GM18870 (cell line): ENCODE data around the gene SPATA32.

Source experiments
- ATAC-seq: cut with Tn5 transposase; IDR thresholded peaks from one replicate; pipeline ENCODE4 v1.9.1; 2021; ENCODE audit warnings: moderate library complexity; ENCODE audit not compliant: unreplicated experiment

SPATA32 gene

DNA sequence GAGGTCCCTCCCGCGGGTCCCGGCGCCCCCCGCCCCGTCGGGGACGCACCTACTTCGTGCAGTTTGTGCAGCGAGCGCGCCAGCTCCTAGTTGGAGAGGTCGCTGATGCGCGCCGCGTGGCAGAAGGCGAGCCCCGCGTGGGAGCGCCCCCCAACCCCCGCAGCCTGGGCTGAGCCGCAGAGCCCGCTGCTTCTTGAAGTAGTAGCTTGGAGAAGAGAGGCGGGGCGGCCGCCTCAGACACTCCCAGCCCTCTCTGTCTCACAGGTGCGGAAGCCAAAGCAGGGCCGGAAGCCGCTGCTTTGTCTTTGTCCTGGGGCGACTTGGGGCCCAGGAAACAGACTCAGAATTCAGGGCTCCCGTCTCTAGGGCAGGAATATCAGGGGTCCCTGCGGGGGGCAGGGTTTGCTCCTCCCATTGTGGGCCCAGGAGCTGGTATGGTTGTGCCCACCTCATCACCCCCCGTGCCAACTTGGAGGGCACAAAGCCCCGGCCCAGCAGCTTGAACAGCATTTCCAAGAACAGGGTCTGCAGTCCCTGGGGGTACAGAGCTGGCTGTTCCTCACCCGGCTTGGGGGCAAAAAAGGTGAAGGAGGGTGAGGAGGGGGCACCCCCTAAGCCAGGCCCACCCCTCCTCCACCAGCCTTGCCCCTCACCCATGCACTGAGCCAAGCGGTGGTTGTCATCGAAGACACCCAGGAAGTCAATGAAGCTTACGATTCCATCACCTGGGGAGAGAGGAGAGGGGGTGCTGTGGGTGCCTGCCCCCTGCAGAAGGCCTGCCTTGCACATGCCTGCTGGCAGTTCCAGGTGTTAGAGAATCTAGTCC is 13.5 kb downstream of the SPATA32 start:
- peak; percentile 24 for ATAC-seq

DNA sequence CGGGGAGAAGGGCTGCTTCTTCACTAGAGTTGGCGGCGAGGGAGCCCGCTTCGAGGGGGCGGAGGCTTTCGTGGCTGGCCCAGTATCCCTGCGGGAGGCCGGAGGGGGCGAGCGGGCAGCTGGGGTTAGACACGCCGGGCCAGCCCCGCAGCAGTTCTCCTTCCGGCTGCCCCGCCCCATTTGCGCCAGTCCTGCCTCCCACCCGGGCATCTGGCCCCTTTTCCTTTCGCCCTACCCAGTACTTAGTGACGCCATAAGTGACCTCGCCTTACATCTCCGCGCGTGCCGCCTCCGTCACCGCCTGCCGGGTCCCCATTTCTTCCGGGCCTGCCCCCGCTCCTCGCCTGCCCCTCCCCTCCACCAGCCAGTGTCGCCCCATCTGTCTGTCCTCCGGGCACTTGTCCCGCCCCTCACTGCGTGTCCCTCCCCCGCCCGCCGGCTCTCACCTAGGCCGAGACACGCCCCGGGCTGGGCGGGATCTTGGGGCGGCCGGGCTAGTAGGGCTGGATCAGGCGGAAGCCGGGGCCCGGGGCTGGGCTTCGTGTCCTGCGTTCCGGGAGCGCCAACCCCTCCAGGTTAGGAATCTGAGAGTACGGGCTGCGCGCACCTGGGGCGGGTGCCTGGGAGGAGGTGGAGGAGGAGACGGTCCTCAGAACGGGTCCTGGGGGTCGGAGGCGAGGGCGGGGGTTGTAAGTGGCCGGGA is 14.3 kb downstream of the SPATA32 start:
- peak; percentile 46 for ATAC-seq

DNA sequence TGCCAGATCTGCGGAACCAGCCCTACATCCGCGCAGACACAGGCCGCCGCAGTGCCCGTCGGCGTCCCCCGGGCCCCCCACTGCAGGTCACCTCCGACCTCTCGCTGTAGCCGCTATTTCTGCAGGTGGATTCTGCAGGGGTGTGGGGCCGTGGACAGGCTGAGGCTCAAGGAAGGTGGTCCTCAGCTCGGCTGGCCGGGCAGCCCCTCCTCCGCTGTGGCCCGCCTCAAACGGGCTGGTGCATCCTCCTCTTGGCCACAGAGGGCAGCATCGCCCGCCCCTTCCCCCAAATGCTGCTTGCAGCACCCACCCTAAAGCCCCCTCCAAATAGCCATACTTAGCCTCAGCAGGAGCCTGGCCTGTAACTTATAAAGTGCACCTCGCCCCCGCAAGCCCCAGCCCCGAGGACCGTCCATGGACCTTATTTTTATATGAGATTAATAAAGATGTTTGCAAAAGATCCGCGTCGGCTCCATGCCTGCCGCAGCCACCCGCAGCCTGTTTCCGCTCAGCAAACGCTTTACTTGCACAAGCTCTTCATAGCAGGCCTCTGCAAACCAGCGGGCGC is 14.9 kb downstream of the SPATA32 start:
- ATAC-seq, result no peak

DNA sequence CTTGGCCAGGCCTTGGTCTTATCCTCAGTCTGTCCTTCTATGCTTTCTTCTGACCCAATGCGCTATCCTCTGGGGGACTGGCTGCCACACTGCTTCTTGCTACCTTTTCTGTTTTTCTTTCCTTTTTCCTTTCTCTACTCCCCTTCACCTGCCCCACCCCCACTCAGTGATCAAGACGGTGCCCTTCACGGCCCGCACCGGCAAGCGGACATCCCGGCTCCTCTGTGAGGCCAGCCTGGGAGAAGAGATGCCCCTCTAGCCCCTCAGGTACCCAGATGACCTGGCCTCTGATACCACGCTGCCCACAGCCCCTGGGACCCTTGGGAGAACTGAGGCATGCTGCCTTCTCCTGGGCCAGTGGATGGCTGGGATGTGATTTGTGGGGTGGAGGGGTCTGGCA is 15.6 kb downstream of the SPATA32 start:
- ATAC-seq, result no peak

DNA sequence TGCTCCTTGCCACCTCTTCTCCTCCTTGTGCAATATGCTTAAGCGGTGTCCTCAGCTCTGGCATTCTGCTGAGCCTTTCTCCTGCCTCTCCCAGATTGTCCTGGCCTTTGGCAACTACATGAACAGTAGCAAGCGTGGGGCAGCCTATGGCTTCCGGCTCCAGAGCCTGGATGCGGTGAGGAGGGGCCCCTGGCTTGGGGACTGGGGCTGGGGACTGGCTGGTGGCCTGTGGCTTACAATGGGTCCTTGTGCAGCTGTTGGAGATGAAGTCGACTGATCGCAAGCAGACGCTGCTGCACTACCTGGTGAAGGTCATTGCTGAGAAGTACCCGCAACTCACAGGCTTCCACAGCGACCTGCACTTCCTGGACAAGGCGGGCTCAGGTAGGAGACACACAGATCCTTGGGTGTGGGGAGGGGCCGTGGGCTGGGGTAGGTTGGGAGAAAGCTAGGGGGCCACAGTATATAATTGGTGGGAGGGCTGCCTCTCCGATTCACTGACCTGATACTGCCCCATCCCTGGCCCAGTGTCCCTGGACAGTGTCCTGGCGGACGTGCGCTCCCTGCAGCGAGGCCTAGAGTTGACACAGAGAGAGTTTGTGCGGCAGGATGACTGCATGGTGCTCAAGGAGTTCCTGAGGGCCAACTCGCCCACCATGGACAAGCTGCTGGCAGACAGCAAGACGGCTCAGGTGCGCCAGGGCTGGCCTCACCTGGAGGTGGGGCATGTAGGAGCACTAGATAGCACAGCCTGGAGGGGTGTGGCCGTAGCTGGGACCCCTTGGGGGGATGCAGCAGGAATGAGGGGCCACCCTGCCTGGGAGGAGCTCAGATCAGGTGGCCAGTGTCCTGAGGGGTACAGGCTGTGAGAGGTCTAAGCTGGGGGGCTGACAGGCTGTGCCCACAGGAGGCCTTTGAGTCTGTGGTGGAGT is 16.9 kb downstream of the SPATA32 start:
- ATAC-seq, result no peak

DNA sequence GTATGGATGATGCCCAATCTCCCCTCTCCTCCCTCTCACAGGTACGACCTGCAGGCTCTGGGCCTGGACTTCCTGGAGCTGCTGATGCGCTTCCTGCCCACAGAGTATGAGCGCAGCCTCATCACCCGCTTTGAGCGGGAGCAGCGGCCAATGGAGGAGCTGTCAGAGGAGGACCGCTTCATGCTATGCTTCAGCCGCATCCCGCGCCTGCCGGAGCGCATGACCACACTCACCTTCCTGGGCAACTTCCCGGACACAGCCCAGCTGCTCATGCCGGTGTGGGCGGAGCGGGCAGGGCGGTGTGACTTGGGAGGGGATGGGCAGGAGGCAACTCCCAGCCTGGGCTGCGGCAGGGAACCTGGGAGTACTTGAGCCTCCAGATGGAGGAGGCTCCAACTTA is 18.1 kb downstream of the SPATA32 start:
- no peak for ATAC-seq

DNA sequence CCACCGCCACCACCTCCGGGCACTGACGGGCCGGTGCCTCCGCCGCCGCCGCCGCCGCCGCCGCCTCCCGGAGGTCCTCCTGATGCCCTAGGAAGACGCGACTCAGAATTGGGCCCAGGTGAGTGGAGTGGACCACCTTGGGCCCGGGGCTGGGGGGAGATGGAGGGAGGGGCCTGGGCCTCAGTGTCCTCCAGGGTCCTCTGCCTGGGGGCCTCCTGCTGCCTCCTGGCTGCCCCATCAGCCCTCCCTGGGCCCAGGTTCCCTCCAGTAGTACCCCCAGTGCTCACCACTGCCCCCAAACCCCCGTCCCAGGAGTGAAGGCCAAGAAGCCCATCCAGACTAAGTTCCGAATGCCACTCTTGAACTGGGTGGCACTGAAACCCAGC is 19.9 kb downstream of the SPATA32 start:
- no peak for ATAC-seq

DNA sequence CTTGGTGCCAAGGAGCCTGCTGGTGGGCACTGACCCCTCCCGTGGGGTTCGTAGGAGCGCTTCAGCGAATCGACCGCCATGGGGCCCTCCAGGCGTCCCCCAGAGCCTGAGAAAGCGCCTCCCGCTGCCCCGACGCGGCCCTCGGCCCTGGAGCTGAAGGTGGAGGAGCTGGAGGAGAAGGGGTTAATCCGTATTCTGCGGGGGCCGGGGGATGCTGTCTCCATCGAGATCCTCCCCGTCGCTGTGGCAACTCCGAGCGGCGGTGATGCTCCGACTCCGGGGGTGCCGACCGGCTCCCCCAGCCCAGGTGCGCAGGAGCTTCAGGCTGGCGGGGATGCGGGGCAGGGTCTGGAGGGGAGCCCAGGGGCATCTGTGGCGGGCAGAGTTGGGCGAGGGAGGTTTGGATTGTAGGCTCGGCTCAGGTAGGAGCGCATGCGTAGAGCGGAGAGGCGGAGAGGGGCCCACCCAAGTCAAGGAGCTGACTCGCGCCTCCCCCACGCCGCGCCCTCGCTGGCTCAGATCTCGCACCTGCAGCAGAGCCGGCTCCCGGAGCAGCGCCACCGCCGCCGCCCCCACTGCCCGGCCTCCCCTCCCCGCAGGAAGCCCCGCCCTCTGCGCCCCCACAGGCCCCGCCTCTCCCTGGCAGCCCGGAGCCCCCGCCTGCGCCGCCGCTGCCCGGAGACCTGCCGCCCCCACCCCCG is 20.4 kb downstream of the SPATA32 start:
- ATAC-seq, result no peak

DNA sequence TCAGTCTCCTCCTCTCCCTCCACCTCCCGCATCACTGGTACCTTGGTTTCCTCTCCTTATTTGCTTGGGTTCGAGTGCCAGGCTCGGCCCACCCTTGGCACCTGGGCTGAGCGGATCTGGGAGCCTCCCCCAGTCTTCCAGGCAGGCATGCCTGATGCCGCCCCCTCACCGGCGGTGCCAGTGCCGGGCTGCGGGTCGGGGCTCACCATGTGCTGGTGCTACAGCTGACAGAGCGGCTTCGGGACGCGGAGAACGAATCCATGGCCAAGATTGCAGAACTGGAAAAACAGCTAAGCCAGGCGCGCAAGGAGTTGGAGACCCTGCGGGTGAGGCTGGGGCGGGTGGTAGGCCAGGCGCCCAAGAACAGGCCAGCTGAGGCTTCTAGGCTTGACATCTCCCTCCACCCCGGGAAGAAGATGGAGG is 21.0 kb downstream of the SPATA32 start:
- ATAC-seq, result no peak

DNA sequence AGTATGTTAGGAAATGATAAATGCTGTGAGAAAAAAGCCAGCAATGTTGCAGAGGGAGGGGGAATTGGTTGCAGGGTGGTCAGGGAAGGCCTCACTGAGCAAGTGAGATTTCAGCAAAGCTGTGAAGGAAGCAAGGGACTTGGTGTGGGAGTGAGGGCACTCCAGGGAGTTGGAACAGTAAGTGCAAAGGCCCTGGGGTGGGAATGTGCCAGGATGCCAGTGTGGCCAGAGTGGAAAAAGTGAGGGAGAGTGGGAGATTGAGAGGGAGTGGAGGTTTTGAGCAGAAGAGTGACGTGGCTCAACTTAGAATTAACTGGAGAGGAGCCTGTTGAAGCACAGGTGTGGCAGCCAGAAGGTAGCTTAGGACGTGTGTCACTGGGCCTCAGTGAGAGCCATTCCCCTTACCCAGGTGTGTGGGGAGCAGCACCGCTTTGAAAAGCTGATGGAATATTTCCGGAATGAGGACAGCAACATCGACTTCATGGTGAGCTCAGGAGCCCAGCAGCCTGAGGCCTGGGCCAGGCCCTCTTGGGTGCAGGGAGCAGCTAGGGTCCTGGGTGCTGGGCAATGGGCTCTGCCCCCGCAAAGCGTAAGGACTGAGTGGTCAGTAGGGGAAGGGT is 23.6 kb downstream of the SPATA32 start:
- no peak for ATAC-seq

DNA sequence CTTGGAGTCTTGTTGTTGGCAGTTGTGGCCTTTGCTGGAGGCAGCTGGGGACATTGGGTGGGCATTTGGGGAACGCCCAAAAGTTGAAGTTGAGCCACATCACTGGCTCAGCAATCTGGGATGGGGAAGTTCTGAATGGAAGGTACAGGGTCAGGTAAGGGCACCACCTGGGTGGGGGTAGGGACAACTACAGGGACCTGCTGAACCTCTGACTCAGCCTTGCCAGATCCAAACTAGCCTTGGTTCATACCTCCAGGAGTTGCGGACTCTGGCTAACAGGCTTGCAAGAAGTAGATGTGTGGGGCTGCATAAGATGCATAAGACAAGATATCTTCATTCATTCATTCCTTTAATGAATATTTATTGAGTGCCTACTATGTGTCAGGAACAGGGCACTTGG is 24.2 kb downstream of the SPATA32 start:
- ATAC-seq, result no peak

DNA sequence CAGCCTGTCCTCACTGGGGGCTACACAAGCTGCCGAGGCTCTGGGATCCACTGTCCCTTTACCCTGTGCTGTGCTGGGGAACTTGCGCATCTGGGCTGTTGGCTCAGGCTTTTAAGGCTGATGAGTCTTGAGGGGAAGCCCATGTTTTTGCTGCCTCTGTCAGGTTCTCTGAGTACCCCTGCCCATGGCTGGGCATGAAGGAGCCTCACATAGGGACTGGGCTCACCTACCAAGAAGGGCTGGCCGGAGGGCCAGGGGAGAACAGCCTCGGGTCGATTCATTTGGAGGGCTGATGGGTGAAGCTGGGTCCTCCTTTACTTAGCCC is 25.6 kb downstream of the SPATA32 start:
- ATAC-seq, result no peak

DNA sequence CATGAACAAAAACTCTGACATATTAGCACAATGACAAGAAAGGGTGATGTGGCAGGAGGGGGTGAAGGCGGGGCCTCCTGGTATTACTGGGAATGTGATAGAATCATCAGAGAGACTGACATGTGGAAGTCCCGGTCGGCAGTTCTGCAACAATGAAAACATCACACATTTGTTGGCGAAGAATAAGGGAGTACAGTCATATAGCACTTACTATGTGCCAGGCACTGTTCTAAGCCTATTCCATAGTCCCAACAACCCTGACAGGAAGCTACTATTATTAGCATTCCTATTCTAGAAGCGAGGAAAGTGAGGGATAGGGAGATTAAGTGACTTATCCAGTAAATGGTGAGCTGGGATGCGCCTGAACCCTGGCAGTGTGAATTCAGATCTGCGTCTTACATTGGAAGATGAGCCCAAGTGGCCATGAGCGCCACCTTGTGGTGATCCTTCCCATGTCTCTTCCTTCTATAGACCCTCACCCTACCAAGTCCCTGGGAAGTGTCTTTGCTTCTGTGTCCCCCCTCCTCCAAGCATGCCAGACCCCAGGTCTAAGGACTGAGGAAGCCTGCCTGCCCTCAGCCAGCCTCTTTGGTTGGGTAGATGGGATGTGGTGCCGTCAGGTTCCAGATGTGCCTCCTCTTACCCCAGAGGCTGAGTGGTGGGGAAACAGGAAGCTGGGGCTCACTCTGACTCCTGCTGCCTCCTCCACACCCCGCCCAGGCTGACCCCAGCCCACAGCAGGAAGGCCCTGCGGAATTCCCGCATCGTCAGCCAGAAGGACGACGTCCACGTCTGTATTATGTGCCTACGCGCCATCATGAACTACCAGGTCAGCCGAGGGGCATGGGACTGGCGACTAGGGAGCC is 26.2 kb downstream of the SPATA32 start:
- no peak for ATAC-seq

DNA sequence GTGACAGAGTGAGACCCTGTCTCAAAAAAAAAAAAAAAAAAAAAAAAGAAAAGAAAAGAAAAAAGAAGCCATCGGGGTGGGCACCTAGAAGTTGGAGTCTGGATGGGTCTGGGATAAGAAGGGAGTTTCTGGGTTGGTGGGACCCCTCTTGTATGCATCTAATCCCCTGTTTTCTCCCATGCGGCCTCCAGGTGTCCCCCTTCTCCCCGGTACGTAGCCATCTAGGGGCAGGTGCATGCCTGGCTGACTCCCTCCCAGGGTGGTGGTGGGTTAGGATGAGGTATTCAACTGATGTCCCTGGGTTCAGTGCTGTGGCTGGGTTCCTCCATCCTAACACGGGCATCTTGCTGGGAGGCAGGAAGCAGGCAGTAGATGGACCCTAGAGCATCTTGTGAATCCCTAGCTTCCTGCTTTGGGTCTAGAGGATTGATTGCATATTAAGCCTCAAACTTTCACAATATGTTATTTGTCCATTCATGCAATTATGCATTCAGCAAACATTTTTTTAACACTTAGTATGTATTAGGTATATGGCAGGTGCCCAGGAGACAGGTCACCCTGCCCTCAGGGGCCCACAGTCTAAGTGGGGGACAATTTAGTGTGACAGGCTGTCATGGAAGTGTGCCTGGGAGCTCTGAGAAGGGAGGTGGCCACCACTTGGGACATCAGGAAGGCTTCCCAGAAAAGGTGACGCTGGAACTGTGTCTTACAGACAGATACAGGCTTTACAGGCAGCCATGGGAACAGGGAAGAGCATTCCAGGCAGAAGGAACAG is 27.1 kb downstream of the SPATA32 start:
- no peak for ATAC-seq

DNA sequence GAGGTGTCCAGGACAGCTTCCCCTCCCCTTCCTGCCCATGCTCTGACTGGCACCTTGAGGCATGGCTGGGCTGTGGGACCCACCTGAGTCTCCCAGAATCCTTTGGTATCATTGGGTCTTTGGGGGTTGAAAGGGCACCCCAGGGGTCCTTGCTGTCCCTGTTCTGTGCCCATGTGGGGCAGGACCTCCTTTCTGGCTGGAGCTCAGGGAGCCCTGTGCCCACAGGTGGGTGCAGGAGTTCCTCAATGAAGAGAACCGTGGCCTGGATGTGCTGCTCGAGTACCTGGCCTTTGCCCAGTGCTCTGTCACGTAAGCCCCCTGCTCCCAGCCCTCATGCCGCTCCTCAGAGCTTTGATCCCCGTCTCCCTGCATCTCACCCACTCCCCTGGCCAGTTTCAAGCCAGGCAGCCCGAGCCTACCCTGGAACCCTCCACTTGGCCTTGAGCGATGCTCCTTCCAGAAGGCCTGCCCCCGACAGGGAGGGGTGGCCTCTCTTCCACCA is 28.4 kb downstream of the SPATA32 start:
- no peak for ATAC-seq

DNA sequence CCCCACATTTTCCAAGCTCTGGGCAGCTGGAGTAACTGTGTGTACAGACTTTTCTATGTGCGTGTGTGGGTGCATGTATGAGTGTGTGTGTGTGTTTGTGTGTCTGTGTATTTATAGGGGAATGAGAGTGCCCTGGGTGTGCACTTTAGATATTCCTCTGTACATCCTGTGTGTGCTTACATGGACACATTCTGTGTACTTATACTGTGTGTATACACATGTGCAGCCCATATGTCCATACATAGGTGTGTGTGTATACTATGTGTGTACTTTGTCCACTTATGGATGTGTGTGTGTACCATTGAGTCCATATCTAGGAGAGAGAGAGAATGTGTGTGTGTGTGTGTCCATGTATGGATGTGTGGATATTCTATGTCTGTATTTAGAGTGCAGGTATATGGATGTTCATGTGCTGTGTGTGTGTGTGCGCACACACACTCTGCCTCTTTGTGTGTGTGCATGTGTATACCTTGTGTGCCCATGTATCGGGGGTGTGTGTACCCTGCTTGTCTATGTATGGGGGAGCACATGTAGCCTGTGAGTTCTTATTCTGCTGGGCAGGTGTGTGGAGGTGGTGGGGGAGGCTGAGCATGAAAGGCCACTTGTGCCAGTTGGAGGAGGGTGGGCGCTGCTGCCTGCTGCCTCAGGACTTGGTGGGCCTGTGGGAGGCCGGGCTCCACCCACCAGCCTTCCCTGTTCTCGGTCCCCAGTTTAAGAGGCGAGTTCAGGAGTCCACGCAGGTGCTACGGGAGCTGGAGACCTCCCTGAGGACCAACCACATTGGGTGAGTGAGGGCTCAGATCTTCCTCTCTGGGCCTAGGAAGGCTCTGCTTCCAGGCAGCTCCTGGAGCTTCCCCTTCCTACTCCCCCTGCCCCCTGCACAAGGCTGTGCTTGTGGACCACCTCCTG is 29.1 kb downstream of the SPATA32 start:
- ATAC-seq, result no peak

DNA sequence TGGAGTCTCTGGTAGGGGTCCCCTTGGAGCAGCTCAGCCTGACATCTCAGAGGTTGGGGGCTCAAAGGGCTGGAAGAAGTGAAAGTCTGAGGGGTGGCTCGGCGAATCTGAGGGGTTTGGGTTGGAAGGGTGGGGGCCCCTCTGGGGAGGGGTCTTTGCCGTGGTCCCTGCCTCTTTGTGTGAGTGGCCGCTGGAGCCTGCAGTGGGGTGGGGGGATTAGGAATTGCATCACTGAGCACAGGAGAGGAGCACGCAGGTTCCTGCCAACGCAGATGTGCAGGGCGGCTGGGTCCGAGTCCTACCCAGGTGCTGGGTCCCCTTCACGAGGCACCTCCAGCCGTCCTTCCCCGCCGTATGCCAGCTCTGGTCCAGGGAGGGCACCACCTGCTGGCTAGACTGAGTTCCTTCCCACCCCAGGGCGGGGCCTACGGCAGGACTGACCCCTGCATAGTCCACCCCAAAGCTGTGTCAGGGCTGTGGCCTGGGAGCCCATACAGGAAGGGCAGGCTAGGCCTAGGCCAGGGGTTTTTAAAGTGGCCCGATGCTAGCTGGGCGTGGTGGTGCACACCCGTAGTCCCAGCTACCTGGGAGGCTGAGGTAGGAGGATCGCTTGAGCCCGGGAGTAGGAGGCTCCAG is 30.3 kb downstream of the SPATA32 start:
- no peak for ATAC-seq
